LNCAP (cell line): ENCODE data around the gene MYADML2.

Experiments used
- CTCF ChIP-seq: fragments of 450-650 bp; IDR thresholded peaks from 2 replicates; pipeline ENCODE4 v1.5.1; 2017; ENCODE audit warnings: mild to moderate bottlenecking

The MYADML2 gene

GRCh38 chr17:81916234-81917001 is 30.6 kb downstream of the MYADML2 start:
- no peak for TF ChIP-seq CTCF

- no peak for TF ChIP-seq CTCF
Measured at GRCh38 chr17:81915331-81915730, 31.7 kb downstream of the MYADML2 start.

DNA sequence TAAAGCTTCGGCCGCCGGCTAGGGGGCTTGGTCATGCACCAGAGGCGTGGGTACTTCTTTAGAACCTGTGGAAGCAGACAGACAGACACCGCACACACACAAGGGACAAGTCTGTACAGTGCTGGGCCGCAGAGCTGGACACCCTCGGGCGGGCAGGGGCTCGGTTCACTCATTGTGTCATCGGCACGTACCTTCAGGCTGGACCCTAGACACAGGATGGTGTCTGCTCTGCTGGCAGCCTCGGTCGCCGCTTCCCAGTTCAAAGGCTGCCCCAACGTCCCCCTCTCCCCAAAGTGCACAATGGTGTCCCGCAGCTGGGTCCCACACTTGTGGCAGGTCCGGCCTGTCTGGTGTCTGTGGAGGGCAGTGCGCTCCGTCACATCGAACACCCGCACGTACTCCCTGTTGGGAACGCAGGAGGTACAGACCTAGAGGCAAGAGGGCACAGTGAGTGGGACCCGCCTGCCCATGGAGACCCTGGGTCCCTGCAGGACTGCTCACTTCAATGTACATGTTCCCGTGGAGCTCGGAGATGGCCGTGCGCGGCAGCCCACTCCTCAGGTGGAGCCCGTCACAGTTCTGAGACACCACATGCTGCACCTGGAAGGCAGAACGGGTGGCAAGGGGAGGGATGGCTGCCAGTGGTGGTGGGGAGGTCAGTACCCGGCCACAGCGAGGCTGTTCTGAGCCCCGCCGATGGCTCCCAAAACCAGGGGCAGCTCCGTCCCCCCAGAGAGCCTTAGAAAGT is 32.8 kb downstream of the MYADML2 start:
- TF ChIP-seq CTCF, result no peak

DNA sequence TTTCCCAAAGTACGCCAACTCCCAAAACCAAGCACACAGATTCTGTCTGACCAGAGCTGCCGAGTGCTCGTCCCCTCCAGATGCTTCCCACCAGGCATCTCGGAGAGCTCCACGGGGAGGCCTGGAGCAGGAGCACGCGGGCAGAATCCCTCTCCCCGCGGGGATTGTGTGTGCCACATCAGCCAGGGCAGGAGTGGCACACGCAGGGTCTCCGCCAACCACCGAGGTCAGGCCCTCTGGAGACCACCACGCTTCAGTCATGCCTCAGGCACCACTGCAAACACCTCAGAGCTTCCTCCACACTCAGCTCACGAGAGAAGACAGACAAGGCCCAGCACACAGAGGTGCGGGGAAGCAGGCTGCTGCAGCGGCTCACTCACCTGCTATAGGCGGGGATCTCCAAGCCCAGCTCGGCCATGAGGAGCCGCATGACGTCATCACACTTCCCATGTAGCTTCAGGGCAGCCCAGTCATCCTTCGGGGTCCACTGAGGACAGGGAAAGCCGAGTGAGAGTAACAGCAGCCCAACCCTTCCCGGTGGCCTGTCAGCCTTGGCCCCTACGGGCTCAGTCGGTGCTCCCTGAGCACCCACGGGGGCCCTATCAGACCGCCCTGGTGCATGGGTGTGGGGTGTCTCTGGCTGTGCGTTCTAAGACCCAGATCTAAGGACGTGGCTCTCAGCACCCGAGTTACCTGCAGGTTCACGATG is 33.5 kb downstream of the MYADML2 start:
- TF ChIP-seq CTCF, result no peak

- TF ChIP-seq CTCF, result no peak
Measured at GRCh38 chr17:81912441-81913309, 34.4 kb downstream of the MYADML2 start.

DNA sequence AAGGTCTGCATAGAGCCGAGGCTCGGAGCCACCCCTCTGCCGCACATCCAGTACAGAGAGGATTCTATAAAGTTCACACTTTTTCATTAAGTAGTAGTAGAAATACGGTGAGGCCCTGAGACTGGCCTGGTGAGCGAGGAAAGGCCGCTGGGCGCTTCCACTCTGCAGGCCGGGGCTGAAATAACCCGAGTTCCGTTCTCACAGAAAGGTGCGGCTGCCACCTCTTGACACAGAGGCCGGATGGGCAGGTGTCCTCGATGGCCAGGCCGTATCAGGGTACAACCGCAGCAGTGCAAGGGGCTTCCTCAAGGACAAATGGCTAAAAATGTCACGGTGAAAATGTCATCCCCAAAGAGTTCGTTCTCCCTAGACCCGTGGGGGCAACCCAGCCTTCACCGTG is 35.1 kb downstream of the MYADML2 start:
- TF ChIP-seq CTCF, result 0 out of 2 replicates have a peak, but pooled peaks have one; percentile 17
